Stimulated activated CD8-positive, alpha-beta memory T cell treated with anti-CD3 and anti-CD28 coated beads, Interleukin-15, amount 100 ng/mL, for 24 hours (primary cell): ENCODE measurements around the gene KIAA0753.
"Not testable (repeated sequence)": the region's sequence is repeated elsewhere in the genome, so short reads cannot be mapped to it uniquely, and the experiment has no call there.

Experiments used
- DNase-seq: peaks from one replicate; pipeline ENCODE4 v3.0.0-alpha.2; 2020; ENCODE audit warnings: low read depth

KIAA0753 gene

DNA sequence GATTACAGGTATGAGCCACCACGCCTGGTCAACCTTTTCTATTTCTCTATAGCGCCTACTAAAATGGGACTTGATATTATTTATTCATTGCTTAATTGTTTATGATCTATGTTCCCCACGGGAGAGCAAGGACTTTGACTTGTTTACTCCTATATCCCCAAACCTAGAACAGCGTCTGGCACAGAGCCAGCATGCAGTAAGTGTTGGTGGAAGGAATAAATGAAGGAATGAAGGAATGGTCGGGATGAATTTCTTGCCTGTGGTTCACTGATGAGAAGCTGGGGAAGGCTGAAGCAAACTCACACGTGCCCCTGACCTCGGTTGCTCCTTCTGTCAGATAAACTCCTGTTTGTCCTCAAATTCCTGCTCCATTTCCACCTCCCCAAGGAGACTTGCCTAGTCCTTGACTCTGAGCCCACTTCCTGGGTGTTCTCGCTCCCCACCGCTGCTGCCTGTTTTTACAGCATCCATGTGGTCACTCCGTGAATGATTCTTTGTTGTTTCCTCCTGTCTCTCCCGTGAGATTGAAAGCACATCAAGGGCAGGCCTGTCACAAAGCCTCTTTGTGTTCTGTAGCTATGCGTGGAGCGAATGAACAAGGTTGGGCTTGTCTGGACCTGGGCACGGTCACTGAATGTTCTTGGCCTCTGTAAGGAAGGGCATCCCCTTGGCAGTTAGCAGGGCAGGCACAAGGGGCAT, 28.4 kb upstream of the KIAA0753 start:
- DNase-seq: no peak

DNA sequence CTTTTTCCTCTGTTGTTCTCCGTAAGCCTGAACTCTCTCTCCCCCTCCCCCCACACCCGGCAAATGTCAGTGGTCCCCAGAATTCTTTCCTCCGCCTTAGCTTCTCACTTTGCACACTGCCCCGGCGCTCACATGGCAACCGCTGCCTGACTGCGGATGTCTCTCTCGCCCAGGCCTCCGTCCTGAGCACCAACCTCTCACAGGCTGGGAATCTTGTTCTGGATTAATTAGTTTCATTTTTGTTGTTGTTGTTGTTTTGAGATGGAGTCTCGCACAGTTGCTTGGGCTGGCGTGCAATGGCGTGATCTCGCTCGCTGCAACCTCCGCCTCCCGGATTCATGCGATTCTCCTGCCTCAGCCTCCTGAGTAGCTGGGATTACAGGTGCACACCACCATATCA, 27.7 kb upstream of the KIAA0753 start:
- no peak for DNase-seq

DNA sequence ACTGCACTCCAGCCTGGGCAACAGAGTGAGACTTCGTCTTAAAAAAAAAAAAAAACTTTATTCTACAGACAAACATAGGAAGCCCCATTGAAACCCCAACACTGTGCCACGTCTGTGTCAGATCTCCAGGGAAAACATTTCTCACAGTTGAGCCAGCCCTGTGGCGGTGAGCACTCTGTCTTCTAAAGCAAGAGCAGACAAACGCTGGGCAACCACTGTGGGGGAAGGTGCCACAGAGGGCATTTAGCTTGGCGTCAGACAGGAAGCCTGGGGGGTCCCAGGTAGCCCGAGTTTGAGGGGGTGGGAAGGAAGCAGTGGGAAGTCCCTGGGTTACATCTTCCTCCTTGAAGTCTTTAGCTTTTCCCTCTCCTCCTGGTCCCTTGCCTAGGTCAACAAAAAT, 27.0 kb upstream of the KIAA0753 start:
- DNase-seq: no peak

DNA sequence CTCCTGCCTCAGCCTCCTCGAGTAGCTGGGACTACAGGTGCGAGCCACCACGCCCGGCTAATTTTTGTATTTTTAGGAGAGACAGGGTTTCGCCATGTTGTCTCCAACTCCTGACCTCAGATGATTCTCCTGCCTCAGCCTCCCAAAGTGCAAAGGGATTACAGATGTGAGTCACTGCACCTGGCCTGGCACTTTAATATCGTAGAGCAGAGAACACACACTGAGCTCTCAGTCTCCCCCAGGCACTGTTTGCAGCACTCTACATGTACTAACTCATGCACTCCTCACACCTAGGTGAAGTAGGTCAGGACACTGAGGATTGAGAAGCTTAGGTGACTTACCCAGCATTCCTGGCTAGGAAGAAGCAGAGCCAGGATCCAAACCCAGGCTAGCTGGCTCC, 26.0 kb upstream of the KIAA0753 start:
- DNase-seq: no peak

DNA sequence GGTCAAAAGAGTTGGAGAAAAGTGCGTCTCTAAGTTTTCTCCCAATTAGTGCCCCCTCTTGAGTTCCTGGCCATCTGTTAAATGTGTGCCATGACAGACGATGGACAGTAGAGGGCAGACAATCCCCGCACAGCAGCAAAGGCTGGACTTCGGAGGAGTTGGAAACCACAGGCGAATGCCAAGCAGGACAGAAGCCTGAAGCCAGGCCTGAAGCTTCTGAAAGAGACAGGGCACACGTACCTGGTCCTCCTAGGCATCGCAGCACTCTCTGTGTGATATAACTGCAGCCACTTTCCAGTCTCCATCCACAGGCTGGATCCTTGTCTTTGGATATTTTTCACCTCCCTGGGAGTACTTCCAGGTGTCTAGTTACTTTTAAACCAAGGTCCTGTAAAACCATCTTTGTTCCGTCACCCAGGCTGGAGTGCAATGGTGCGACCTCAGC, 25.6 kb upstream of the KIAA0753 start:
- no peak for DNase-seq

DNA sequence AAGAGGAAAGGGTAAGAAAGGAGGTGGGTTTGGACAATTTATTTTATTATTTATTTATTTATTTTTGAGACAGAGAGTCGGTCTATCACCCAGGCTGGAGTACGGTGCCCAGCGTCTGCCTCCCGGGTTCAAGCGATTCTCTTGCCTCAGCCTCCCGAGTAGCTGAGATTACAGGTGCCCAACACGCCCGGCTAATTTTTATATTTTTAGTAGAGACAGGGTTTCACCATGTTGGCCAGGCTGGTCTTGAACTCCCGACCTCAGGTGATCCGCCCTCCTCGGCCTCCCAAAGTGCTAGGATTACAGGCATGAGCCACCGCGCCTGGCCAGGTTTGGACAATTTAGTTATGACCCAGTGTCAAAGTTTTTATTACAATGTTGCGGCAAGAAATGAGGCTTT, 22.7 kb upstream of the KIAA0753 start:
- not testable (repeated sequence) for DNase-seq

DNA sequence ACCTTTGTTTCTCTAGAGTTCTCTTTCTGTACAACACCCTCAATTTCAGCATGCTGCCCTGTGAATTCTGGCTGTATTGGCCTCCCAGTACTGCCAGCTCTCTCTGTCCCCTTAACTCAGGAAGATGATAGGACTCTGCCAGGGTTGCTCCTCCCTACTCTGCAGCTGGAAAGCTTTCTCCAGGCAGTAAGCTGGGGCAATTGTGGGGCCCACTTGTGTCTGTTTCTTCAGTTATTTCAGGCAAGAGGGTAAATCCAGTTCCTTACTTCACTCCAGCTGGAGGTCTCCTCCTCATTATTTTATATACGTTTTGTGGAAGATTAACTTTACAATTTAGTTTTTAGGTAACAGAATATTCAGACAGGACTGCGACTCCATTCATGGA, 20.9 kb upstream of the KIAA0753 start:
- no peak for DNase-seq

DNA sequence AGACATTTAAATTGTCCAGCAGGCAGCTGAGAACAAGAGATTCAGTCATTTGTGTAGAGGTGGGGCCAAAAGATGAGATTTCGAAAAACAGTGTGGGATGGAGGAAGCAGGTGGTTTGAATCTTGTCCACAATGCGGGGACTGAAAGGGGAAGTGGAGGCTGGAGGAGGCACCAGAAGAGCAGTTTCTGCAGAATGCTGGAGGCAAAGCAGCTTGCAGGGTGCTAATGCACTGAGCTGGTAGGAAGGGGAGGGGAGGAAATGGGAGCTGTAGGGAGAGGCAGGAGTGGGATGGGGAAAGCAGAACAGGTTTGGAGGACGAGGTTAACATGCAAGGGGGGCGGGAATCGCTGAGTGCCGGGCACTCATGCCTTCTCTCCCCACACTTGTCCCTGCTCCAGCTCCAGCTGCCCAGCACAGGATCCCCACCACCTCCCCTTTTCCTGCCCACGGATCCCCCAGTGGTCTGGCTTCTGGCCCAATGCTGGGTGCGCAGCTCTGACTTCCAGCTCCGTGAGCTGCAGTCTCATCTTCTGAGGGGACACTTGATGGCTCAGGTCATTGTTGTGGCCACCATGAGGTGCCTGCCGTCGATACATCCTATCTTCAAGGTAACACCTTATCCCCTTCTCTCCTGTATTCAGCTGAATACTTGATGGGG, 20.4 kb upstream of the KIAA0753 start:
- no peak for DNase-seq

DNA sequence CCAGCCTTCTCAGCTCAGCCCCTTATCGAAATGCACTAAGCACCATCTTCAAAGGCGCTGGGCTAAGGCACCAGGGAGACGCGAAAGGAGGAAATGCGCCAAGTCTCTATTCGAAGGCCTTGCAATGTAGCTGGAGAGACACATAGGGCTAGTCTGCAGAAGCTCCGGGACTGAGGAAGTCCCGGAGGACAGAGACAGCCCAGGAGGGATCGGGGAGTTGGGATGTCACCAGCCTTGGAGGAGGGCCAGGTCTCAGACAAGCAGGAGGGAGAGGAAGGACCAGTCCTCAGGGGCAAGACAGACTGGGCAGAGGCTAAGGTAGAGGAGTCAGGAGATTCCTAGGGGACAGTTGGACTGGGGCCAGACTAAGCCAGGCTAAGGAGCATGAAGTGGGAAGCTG, 19.6 kb upstream of the KIAA0753 start:
- no peak for DNase-seq

DNA sequence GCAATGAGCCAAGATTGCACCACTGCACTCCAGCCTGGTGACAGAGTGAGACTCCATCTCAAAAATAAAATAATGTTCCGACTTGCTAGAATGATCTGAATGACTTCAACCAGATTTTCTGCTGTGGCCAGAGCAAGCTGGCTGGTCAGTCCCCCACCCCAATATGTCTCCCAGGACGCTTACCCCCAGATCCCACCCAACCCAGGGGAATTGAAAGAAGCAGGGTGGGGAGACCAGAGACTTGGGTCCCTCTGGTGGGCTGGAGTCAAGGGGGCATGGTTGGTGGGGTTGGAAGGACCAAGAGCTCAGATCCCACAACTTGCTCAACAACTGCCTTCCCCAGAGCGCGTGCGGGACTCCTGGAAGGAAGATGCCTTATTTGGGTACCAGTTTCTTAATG, 17.9 kb upstream of the KIAA0753 start:
- not testable (repeated sequence) for DNase-seq

DNA sequence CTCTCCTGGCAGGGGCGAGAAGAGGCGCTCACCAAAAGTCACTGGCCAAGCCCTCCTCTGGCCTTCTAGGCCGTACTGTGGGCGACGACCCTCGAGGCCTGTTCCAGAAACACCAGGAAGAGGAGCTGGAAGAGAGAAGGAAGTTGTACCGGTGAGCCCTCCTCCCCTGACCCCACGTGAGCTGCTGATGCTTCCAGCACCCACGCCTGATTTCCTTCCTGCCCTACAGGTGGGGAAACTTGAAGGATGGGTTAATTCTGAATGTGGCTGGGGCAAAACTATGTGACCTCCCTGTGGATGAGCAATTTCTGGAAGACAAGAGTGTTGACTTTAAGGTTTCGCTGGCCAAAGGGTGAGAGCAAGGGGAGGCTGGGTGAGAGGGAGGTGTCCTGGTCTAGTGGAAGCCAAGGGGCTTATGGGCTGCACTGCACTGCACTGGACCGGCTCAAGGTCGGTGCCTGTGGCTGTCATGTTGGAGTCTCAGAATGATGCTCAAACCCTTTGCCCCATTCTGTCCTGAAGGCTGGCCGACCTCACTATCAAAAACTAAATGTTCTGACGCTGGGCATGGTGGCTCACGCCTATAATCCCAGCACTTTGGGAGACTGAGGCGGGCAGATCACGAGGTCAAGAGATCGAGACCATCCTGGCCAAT, 17.2 kb upstream of the KIAA0753 start:
- DNase-seq: no peak

DNA sequence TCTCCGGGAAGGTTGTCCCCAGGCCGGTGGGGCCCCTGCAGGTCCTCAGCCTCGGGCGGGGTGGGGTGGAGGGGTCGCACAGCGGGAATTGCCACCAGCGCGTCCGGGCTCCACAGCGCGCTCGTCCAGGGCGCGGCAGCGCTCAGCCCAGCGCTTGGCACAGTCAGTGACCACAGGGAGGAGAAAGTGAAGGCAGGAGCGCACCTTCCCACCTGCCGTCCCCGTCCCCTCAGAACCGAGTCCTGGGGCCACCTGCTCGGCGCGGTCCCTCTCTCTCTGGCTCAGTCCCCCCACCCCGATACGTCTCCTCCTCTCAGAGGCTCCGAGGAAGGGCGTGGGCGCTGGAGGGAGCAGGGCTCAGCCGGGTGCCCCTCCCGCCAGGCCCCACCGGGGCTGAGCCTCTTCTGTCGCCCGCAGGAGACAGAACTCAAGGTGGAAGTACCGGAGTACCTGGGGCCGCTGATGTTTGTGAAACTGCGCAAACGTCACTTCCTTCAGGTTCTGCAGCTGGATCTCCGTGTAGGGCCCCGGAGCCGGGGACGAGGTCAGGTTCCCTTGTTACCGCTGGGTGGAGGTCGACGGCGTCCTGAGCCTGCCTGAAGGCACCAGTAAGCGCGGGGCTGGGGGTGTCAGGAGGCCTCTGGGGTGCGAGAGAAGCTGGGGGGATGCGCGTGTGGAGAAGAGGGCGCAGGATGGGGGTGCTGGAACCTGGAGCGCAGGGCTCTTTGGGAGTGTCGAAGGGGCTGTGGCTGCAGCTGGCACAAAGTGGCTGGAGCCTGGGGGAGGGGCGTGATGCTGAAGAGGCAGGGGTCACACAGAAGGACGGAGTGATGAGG, 16.5 kb upstream of the KIAA0753 start:
- not testable (repeated sequence) for DNase-seq

DNA sequence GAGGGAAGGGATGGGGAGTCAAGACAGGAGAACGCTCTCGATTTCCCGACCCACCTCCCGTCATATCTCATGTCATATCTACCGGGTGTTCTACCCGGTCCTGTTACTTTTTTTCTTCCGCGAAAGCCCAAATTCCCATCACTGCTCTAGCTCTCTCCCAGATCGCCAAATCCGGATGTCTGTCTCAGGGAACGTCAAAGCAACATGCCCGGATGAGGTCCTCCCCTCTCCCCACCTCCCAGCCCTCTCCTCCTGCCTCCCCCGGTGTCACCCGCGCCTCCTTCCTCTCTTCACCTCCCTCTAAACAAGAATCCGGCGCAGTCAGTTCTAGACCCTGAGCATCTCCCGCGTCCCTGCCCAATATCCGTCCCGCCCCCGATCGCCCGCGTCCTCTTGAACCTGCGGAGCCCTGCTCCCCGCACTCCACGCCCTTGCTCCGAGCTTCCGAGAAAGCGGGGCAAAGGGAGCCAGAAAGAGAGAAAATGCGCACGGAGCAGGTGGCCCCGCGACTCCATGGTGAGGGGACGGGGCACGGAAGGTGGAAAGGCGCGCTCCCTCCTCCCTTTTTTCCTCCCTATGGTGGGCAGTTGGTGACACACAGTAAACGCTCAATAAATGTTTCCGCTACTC, 15.3 kb upstream of the KIAA0753 start:
- DNase-seq: not testable (repeated sequence)

DNA sequence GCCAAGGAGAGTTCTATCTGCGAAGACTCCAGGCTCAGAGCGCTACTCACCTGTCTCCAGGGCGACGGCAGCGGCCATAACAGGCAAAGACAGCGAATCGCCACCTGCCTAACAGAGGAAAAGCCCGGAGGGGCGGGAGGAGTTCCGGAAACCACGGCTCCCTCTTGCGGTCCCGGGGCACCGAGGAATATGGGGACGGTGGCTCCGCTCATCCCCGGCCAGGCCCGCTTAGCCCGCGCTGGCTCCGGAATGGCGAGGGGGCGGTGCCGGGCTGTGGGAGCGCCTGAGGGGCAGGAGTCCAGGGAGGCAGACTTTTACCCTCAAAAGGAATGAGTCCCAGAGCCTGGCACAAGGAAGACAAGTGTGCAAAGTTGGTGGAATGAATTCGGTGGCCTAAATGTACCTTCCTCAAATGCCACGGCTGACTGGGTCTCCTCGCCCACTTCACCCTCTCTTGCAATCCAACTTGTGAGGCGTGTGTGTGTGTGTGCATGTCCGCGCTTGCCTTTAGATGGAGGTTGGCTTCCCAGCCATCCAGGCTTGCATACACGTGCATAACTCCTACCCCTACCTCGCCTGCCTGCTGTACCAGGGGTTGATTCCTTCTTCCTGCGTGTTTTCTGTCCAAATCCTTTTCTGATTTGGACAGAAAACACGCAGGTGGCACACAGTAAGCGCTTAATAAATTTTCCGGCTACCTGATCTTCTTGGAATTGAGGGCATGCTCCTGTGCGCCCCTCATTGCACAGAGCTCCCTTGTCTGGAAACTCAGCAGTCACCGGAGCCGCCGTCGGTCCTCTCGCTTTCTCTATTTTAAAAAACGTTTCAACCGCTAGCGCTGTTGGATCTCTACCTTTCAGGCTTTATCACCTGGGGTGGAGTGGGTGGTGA, 14.6 kb upstream of the KIAA0753 start:
- no peak for DNase-seq

DNA sequence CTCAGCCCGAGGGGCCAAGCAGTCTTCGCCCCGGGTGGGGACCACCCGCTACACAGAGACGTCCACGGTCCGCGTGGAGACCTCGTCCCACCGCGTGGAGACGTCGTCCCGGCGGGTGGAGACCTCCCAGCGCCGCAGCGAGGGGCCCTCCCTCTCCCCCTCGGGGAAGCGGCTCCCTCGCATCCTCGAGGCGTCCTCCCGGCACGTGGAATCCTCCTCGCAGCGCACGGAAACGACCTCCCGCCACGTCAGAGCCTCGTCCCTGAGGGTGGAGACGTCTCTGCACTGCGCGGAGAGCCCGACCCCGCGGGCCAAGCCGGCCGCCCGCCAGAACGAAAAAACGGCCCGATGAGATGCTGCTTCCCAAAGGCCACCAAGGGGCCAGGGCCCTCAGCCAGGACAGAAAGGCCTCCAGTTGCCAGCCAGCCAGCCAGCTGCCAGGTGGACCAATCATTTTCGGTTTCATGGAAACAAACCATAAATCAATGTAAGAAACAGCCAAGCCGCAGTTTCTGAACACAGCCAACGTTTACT, 11.5 kb upstream of the KIAA0753 start:
- peak; percentile 12 for DNase-seq

DNA sequence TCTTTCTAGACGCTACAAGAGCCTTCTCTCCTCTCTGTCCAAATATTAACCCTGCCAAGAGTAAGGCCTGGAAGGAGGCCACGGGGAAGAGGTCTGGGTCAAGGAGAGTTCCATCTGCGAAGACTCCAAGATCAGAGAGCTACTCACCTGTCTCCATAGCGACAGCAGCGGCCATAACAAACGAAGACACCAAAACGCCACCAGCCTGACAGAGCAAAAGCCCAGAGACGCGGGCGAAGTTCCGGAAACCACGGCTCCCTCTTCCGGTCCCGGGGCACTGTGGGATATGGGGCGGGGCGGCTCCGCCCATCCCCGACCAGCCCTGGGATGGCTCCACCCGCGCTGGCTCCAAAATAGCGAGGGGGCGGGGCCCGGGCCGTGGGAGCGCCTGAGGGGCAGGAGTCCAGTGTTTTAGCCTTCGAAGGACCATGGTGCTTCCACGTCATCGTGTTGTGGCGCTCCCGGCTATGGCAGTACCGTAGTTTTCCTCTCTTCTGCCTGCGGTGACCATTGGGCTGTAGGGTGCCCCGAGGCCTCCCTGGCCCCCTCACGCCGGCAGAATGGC, 10.9 kb upstream of the KIAA0753 start, which contains the start of the genes C17orf100 and MED31:
TSS of gene C17orf100 (plus strand) at position 409 of the 565 bp plus-strand sequence. CDS start at position 561, 152 bp downstream.
TSS of gene MED31 (minus strand) at position 252 of the 565 bp plus-strand sequence. CDS start at position 175, 77 bp downstream.
- DNase-seq: peak; percentile 91

DNA sequence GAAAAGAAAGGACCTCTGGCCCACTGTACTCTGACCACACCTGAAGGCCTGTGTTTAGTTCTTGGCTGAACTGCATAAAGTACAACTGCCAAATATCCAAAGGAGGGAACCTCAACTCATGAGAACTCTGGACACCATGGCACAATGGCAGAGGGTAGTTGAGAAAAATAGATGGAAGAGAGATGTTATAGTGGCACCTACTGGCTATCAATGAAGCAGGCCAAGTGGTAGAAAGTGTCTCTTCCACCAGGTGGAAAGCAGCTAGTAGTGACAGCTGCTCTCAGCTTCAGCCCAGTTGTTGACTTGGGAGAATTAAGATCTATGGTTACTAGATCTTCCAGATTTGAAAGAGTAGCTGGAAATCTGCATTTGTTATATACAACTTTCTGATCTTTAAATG, 7.7 kb upstream of the KIAA0753 start:
- DNase-seq: no peak

DNA sequence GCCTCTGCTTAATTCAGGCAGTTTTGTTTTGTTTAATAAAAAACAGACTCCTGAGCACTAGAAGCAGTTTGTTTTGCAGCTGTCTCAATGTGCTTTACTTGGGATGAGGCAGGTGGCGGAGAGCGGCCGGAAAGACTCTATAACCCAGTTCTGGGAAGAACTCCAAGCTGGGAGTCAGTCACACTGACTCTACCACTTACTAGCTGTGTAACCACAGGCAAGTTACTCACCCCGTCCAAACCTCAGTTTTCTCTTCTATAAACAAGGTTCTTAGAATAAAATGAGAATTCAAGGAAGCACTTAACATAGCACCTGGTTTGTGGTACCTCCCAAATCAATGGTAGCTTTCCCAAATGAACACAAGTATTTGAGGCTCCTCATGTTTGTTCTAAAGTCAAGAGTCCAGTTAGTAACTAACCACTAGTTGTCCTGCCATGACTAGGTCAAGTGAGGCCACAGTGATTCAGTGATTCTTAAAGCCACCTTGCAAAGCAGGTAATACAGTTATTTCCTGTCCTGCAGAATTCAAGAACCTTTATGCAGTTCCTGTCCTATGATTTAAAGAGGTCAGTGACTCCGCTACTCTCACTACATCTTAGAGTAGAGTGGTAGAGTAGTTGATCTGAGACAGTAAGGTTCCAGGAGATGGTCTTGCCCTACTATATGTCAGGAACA, 3.1 kb upstream of the KIAA0753 start:
- no peak for DNase-seq

DNA sequence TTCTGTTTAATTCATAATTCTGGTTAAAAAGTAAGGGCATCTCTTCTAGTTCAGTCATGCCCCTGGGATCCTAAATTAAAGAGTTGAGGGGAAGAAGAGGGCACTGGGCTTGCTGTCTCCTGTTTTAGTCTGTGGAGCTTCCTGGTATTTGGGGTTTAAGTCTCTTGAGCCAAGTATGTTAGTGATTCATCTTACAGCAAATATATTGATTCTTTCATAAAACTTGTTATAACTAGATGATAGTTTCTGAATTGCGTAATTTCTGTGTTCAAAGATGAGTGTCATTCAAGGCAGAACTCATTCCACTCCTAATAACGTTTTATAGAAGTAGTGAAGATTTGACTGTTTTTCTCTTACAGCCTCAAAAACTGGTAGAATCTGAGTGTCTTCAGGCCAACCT, 2.1 kb upstream of the KIAA0753 start:
- no peak for DNase-seq
